ENCODE results near the gene ANKMY1. TPM values are rescaled to one million over a fixed set of nuclear protein-coding genes. Genes with fewer than 3 reads are reported as not detected.

The ANKMY1 gene
- total and polyA plus RNA-seq, 2 donors (not counting 1 experiment from before 2014, with no cell fraction given), result 51.7 to 72.1 TPM

- H3K4me2 ChIP-seq (replicated peaks; ENCODE audit: low read depth, low read length, poor library complexity, severe bottlenecking), result peak overlapping the region; percentile 100
- H3K36me3 ChIP-seq (replicated peaks in 1 of 2; ENCODE audit: control extremely low read depth in 1 of 2, control insufficient read depth in 1 of 2, extremely low read depth in 1 of 2, insufficient read depth in 2 of 2, low read length in 1 of 2), result no peaks in the 10 kb centered on the region
- ATAC-seq (ENCODE audit: low read depth) (no peak), DNase-seq (no peak)
- H2AFZ ChIP-seq (ENCODE audit: insufficient read depth, low read depth, low read length, poor library complexity, severe bottlenecking), result peak overlapping the region; percentile 91
- Mint-ChIP-seq H3K4me1 (peaks cover 10% of the 10 kb centered on the region), H3K27me3 (peaks cover 11% of the 10 kb centered on the region), H3K27ac (peak overlapping the region; percentile 83), H3K9me3 (ENCODE audit: insufficient read depth) (no peaks in the 10 kb centered on the region), H3K4me3 (peak overlapping the region; percentile 87)
- intact Hi-C loops (cut with micrococcal nuclease), result loop anchor here (2.0 to 10.0 kb wide), 3 partner anchors 127 to 409 kb away; partner anchors contain the start of genes DUSP28 and NDUFA10
- H3K27ac ChIP-seq (ENCODE audit: low read length in 2 of 2), result no peak overlapping the region
- H3K4me3 ChIP-seq (ENCODE audit: control extremely low read depth in 1 of 5, extremely low read depth in 1 of 5, insufficient read depth in 1 of 5, low read depth in 2 of 5, low read length in 4 of 5), result peak overlapping the region in 2 of 5 experiments; percentile 59 to 74
- H3K4me1 ChIP-seq (ENCODE audit: control insufficient read depth in 2 of 2, insufficient read depth in 2 of 2, low read length in 2 of 2), result peaks cover 24 to 27% of the 10 kb centered on the region in 2 donors
- no peak for TF ChIP-seq EZH2 (IDR thresholded peaks at IDR 0.05; ENCODE audit: borderline replicate concordance, insufficient read depth, low read depth, low read length, poor library complexity, severe bottlenecking)
- TF ChIP-seq CTCF (IDR thresholded peaks at IDR 0.05), result no peak
- peak overlapping the region; percentile 79 for H3K9ac ChIP-seq (ENCODE audit: low read length)
- ChIA-PET POLR2A (no interaction called here), CTCF (no interaction called here)
- H3K27me3 ChIP-seq (replicated peaks in 1 of 4; ENCODE audit: control extremely low read depth in 1 of 4, control insufficient read depth in 3 of 4, insufficient read depth in 4 of 4, low read length in 3 of 4), result peaks cover 0 to 39% (median 13%) of the 10 kb centered on the region in 4 experiments
- H4K20me1 ChIP-seq (ENCODE audit: control insufficient read depth, insufficient read depth, low read length, poor library complexity, severe bottlenecking), result peaks cover 15% of the 10 kb centered on the region
- WGBS (ENCODE audit: insufficient coverage), result 85% methylated on average over 14 of the region's 16 CpGs
- peaks cover 0 to 24% (median 0%) of the 10 kb centered on the region in 3 donors for H3K9me3 ChIP-seq (ENCODE audit: control extremely low read depth in 1 of 3, control insufficient read depth in 2 of 3, insufficient read depth in 1 of 3, low read length in 2 of 3)
- no peaks in the 10 kb centered on the region for H3K79me2 ChIP-seq (ENCODE audit: control insufficient read depth, insufficient read depth, low read length)
These were observed 123.6 kb downstream of the ANKMY1 start for GRCh38 chr2:240433973-240434727.
